BE2C (cell line): Measurements from ENCODE around the gene SSU72.
"Not testable (repeated sequence)": the region's sequence is repeated elsewhere in the genome, so short reads cannot be mapped to it uniquely, and the experiment has no call there.

Experiments
- DNase-seq: peaks from one replicate; pipeline ENCODE4 v3.0.0-alpha.2; 2020
- H3K27me3 ChIP-seq: fragments of 250-450 bp; sonication (Bioruptor Pico); 2 replicates; pipeline ENCODE4 v1.5.1; 2020; ENCODE audit warnings: mild to moderate bottlenecking
- H3K36me3 ChIP-seq: fragments of 250-450 bp; sonication (Bioruptor Pico); 2 replicates; pipeline ENCODE4 v1.5.1; 2020; ENCODE audit warnings: mild to moderate bottlenecking
- H3K4me1 ChIP-seq: fragments of 250-450 bp; sonication (Bioruptor Pico); 2 replicates; pipeline ENCODE4 v1.5.1; 2020
- H3K4me3 ChIP-seq: 2 replicates; pipeline ENCODE4 v1.5.1; 2011; ENCODE audit warnings: low read depth, low read length
- H3K9me3 ChIP-seq: fragments of 250-450 bp; sonication (Bioruptor Pico); 2 replicates; pipeline ENCODE4 v1.5.1; 2020
- TF ChIP-seq, protein P1 (sequence below): IDR thresholded peaks from 2 replicates; pipeline ENCODE4 v1.5.1; 2012; ENCODE audit warnings: mild to moderate bottlenecking, low read depth, low read length

The SSU72 gene

DNA sequence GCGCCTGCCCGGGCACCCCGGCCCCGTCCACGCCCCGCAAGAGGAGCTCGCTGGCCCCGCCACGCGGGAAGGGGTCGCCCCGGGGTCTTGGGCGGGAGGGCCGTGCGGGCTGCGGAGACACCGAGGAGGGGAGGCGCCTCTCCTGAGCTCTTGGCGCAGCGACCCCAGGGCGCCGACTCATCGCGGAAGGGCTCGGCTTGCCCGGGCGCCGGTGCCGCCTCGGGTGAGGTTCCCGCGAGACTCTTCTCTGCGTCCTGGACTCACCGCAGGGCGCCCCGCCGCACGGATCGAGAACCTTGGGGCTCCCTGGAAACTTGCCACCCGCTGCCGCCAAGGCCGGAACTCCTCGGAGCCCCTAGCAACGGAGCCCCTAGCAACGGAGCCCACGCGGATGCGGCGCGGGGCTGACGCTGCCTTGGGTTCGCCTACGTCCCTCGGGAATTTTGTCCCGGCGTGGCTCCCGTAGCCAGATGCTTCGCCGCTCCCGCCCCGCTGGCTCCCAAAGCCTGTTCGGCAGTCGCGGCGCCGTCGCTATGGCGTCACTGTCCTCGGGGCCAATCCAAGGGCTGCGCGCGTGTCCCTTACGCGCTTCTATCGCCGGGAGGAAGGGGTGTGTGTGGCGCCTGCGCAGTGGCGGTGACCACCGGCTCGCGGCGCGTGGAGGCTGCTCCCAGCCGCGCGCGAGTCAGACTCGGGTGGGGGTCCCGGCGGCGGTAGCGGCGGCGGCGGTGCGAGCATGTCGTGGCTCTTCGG, 63.0 kb downstream of the SSU72 start, which contains the start of gene ATAD3A:
Gene ATAD3A, plus strand, starts transcription at position 630 of the 753 bp plus-strand sequence. Its CDS starts 107 bp downstream, at position 737.
- H3K9me3 ChIP-seq, result no peaks in the 10 kb centered on the region

DNA sequence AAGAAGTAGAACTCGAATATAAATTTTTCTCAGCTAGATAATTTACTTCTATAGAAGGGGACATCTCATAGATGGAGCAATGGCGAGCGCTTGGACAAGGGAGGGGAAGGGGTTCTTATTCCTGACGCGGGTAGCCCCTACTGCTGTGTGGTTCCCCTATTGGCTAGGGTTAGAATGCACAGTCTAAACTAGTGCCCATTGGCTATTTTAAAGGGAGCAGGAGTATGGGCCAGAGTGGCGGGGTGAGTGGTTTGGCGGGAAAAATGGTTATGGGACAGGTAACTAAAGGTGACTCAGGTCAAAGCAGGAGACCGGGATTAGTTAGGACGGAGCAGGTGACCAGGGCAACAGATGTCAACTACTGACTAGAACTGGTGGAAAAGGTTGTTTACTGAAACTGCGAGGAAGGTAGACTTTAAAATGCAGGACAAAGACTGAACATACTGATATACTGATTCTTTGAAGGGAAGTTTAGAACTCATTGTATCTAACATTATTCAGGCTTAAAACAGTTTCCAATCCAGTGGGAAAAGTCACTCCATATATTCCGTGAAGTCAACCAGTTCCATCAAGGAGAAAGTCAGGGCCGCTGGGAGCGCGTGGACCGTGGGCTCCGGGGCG, 63.6 kb downstream of the SSU72 start:
- Histone ChIP-seq H3K27me3 (no peaks in the 10 kb centered on the region), H3K9me3 (no peaks in the 10 kb centered on the region), H3K36me3 (peaks cover 10% of the 10 kb centered on the region), H3K4me3 (peak overlapping the region; percentile 89), H3K4me1 (no peaks in the 10 kb centered on the region)
- TF ChIP-seq, protein P1, sequence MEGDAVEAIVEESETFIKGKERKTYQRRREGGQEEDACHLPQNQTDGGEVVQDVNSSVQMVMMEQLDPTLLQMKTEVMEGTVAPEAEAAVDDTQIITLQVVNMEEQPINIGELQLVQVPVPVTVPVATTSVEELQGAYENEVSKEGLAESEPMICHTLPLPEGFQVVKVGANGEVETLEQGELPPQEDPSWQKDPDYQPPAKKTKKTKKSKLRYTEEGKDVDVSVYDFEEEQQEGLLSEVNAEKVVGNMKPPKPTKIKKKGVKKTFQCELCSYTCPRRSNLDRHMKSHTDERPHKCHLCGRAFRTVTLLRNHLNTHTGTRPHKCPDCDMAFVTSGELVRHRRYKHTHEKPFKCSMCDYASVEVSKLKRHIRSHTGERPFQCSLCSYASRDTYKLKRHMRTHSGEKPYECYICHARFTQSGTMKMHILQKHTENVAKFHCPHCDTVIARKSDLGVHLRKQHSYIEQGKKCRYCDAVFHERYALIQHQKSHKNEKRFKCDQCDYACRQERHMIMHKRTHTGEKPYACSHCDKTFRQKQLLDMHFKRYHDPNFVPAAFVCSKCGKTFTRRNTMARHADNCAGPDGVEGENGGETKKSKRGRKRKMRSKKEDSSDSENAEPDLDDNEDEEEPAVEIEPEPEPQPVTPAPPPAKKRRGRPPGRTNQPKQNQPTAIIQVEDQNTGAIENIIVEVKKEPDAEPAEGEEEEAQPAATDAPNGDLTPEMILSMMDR, result peak; percentile 22; the same call in 1 of the 2 replicates
- no peak for DNase-seq

More for the DNA sequence above, 63.0 kb downstream of the SSU72 start, which contains the start of gene ATAD3A:
- H3K4me3 ChIP-seq, result peak within 1 kb of the TSS; percentile 89
- peak; percentile 99 for DNase-seq
- H3K27me3 ChIP-seq, result no peaks in the 10 kb centered on the region
- H3K4me1 ChIP-seq, result no peaks in the 10 kb centered on the region
- TF ChIP-seq, protein P1, result no peak
- peaks cover 17% of the 10 kb centered on the region for H3K36me3 ChIP-seq

GRCh38 chr1:1509465-1509850, 65.2 kb downstream of the SSU72 start:
- DNase-seq, H3K9me3 ChIP-seq: not testable (repeated sequence)

DNA sequence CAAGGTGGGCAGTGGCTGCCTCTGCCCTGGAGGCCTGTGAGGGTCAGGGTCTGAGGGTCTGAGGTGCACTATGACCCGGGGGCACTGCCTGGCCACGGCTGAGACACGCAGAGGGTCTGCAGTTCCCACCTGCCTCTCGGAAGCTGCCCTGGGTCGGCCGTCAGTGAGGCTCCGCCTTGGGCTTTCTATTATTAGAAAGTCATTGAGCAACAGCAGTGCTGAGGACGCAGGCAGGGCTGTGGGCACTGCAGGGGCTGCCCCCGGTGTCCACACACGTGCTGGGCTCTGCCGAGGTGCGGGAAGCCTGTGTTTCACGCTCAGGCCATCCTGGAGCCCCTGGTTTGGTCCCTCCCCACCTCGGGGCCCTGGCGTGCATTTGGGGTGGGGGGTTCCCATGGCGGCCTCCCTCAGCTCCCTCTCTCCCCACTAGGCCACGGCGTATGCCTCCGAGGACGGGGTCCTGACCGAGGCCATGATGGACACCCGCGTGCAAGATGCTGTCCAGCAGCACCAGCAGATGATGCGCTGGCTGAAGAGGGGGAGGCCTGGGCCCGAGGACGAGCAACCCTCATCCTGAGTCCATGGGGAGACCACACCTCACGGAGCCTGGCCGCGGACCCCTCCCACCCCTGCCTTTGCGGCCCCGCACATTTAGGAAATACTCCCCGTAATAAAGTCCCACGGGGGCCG, 65.7 kb downstream of the SSU72 start:
- not testable (repeated sequence) for H3K9me3 ChIP-seq, DNase-seq, H3K36me3 ChIP-seq, H3K27me3 ChIP-seq, H3K4me3 ChIP-seq, H3K4me1 ChIP-seq

More at GRCh38 chr1:1509465-1509850, 65.2 kb downstream of the SSU72 start:
- not testable (repeated sequence) for H3K36me3 ChIP-seq, H3K4me3 ChIP-seq, H3K27me3 ChIP-seq, H3K4me1 ChIP-seq

DNA sequence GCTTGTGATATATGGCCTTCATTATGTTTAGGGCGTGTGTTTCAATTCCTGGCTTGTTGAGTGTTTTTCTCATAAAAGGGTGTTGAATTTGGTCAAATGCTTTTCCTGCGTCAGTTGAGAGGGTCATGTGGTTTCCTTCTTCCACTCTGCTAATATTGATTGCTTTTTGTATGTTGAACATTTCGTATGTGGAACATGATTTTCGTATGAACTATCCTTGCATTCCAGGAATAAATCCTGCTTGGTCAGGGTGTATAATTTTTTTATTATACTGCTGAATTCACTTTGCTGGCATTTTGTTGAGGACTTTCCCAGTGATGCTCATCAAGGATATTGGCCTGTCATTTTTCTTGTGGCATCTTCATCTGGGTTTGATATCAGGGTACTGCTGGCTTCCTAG, 67.4 kb downstream of the SSU72 start:
- H3K4me3 ChIP-seq, result no peak overlapping the region
- H3K4me1 ChIP-seq, result no peaks in the 10 kb centered on the region
- no peaks in the 10 kb centered on the region for H3K9me3 ChIP-seq
- H3K36me3 ChIP-seq, result no peaks in the 10 kb centered on the region
- TF ChIP-seq, protein P1, result no peak
- H3K27me3 ChIP-seq, result no peaks in the 10 kb centered on the region
- DNase-seq, result no peak

DNA sequence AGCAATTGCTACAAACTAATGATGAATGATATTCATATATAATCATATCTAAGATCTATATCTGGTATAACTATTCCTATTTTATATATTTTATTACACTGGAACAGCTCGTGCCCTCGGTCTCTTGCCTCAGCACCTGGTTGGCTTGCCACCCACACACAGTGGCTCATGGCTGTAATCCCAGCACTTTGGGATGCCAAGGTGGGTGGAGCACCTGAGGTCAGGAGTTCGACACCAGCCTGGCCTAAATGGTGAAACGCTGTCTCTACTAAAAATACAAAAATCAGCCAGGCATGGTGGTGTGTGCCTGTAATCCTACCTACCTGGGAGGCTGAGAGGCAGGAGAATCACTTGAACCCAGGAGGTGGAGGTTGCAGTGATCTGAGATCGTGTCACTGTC, 68.9 kb downstream of the SSU72 start:
- H3K4me1 ChIP-seq, H3K4me3 ChIP-seq, H3K9me3 ChIP-seq, H3K36me3 ChIP-seq, DNase-seq, H3K27me3 ChIP-seq: not testable (repeated sequence)

- TF ChIP-seq, protein P1, result peak; percentile 40; the same call in 1 of the 2 replicates
- DNase-seq, result peak; percentile 61
- H3K27me3 ChIP-seq, H3K9me3 ChIP-seq, H3K36me3 ChIP-seq, H3K4me1 ChIP-seq: not testable (repeated sequence)
- H3K4me3 ChIP-seq, result peak overlapping the region; percentile 35
Measured at GRCh38 chr1:1505366-1505798, 69.3 kb downstream of the SSU72 start.
